Left ventricle myocardium inferior (tissue), 1 donor: ENCODE data around the gene ACTR1A. TPM values are rescaled to one million over a fixed set of nuclear protein-coding genes. Genes with fewer than 3 reads are reported as not detected.
A peak's percentile ranks its signal among the peaks of the same experiment; 100 is the strongest.

Experiments
- DNase-seq: peaks from one replicate; pipeline ENCODE4 v3.0.0-alpha.2; 2020
- H3K27ac ChIP-seq: fragments of 200-600 bp; replicated peaks from 2 replicates; pipeline ENCODE4 v1.8.0; 2021
- H3K27me3 ChIP-seq: fragments of 200-600 bp; 2 replicates; pipeline ENCODE4 v1.8.0; 2021; ENCODE audit warnings: low read depth
- H3K36me3 ChIP-seq: fragments of 200-600 bp; 2 replicates; pipeline ENCODE4 v1.8.0; 2021
- H3K4me1 ChIP-seq: fragments of 200-600 bp; 2 replicates; pipeline ENCODE4 v1.8.0; 2021
- H3K4me3 ChIP-seq: fragments of 200-600 bp; 2 replicates; pipeline ENCODE4 v1.8.0; 2021; ENCODE audit warnings: mild to moderate bottlenecking, moderate library complexity
- H3K9me3 ChIP-seq: fragments of 200-600 bp; replicated peaks from 2 replicates; pipeline ENCODE4 v1.8.0; 2021
- intact Hi-C: fragments of 100-400 bp; cut with micrococcal nuclease; formaldehyde crosslinking; loops from one replicate; pipeline ENCODE4 v1.11.0; 2022
- total RNA-seq: library from RNA; stranded (reverse); fragmentation: NEBNext Ultra II Directional; extraction: Animal tissue kit (Norgen Biotek cat#: 25700); gene quantifications from one replicate; pipeline ENCODE4 v1.2.1, GENCODE V29; 2021
- TF ChIP-seq, protein P1 (sequence below): fragments of 200-600 bp; IDR thresholded peaks from 2 replicates; pipeline ENCODE4 v1.8.0; 2021; ENCODE audit warnings: antibody characterized with exemption, mild to moderate bottlenecking, borderline replicate concordance
- donor health status: DM: no; HTN: yes; CAD: no; lungs with severe emphysema.

The ACTR1A gene
- total RNA-seq, 1 donor from 2014 or later = 103 TPM

DNA sequence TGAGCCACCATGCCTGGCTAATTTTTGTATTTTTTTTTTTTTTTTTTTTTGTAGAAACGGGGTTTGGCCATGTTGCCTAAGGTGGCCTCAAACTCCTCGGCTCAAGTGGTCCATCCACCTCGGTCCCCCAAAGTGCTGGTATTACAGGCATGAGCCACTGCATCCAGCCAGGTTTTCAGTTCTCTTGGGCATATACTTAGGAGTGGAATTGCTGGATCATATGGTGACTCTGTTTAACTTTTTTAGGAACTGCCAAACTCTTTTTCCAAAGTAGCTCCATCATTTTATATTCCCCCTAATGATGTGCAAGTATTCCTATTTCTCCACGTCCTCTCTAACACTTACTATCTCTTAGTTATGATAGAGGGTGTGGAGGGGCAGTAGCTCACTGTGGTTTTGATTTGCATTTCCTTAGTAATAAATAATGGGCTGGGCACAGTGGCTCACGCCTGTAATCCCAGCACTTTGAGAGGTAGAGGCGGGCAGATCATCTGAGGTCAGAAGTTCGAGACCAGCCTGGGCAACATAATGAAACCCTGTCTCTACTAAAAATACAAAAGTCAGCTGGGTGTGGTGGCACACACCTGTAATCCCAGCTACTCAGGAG lies 42.9 kb upstream of the ACTR1A start:
- TF ChIP-seq, protein P1, sequence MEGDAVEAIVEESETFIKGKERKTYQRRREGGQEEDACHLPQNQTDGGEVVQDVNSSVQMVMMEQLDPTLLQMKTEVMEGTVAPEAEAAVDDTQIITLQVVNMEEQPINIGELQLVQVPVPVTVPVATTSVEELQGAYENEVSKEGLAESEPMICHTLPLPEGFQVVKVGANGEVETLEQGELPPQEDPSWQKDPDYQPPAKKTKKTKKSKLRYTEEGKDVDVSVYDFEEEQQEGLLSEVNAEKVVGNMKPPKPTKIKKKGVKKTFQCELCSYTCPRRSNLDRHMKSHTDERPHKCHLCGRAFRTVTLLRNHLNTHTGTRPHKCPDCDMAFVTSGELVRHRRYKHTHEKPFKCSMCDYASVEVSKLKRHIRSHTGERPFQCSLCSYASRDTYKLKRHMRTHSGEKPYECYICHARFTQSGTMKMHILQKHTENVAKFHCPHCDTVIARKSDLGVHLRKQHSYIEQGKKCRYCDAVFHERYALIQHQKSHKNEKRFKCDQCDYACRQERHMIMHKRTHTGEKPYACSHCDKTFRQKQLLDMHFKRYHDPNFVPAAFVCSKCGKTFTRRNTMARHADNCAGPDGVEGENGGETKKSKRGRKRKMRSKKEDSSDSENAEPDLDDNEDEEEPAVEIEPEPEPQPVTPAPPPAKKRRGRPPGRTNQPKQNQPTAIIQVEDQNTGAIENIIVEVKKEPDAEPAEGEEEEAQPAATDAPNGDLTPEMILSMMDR = no peak
- H3K9me3 ChIP-seq = no peaks in the 10 kb centered on the region
- peaks cover 12% of the 10 kb centered on the region for H3K4me1 ChIP-seq
- H3K4me3 ChIP-seq = no peak overlapping the region
- no peak for DNase-seq
- peaks cover 9% of the 10 kb centered on the region for H3K36me3 ChIP-seq
- H3K27ac ChIP-seq = no peak overlapping the region
- no peaks in the 10 kb centered on the region for H3K27me3 ChIP-seq
- intact Hi-C loops = no loop called here

DNA sequence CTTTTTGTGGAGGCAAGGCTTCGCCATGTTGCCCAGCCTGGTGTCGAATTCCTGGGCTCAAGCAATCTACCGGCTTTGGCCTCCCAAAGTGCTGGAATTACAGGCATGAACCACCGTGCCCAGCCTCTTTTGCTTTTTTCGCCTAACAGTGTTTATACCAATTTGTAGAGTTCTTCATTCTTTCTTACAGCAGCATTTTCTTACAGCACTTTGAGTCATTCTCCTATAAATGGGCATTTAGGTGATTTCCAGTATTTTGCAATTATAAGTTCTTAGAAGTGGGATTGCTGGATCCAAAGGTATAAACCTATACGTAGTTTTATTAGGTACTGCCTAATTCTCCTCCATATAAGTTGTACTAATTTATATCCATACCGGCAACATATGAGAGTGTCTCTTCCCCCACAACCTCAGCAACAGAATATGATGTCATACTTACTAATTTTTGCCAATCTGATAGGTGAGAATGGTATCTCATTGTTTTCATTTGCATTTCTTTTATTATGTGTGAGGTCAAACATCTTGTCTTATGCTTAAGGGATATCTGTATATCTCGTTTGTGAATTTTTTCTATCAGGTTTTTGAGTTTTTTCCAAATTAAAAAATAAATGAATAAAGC lies 40.4 kb upstream of the ACTR1A start:
- H3K27me3 ChIP-seq = no peaks in the 10 kb centered on the region
- intact Hi-C loops = no loop called here
- H3K9me3 ChIP-seq = no peaks in the 10 kb centered on the region
- TF ChIP-seq, protein P1 = no peak
- no peak overlapping the region for H3K27ac ChIP-seq
- no peaks in the 10 kb centered on the region for H3K36me3 ChIP-seq
- no peak overlapping the region for H3K4me3 ChIP-seq
- H3K4me1 ChIP-seq = peaks cover 12% of the 10 kb centered on the region
- DNase-seq = no peak

DNA sequence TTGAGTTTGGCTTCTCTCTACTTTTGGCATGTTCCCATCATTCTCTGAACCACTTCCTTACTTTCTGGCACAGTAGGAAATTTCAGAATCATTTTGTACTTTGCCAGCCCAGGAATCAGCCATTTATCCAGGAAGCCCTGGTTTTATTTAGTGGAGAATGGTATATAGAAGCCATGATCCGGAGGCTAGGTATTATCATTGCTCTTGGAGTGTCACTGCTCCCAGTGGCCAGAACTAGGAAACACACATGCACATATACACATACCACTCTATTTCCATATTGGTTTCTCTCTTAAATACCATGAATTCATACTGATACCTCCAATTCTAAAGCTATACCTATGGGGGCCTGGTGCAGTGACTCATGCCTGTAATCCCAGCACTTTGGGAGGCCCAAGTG lies 37.5 kb upstream of the ACTR1A start:
- no peaks in the 10 kb centered on the region for H3K9me3 ChIP-seq
- H3K36me3 ChIP-seq = no peaks in the 10 kb centered on the region
- no peak overlapping the region for H3K4me3 ChIP-seq
- H3K4me1 ChIP-seq = peaks cover 10% of the 10 kb centered on the region
- no peaks in the 10 kb centered on the region for H3K27me3 ChIP-seq
- TF ChIP-seq, protein P1 = peak; percentile 41
- intact Hi-C loops = no loop called here
- no peak for DNase-seq
- H3K27ac ChIP-seq = no peak overlapping the region

DNA sequence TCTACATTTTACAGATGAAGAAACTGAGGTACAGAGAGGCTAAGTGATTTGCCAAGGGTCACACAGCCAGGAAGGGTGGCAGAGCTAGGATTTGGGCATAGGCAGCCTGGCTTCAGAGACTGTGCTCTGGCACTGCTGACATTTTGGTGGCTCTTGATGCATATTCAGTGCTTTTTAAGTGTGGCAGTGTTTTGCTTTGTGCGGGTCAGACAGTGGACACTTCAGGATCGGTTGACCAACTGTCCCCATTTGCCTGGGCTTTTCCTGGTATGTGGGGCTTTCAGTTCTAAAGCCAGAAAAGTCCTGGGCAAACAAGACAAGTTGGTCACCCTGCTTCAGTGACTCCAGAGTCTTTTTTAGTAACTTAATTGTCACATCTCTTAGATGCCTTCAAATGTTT lies 36.3 kb upstream of the ACTR1A start:
- H3K27me3 ChIP-seq = no peaks in the 10 kb centered on the region
- TF ChIP-seq, protein P1 = no peak
- no peak for DNase-seq
- intact Hi-C loops = no loop called here
- H3K4me3 ChIP-seq = no peak overlapping the region
- H3K36me3 ChIP-seq = no peaks in the 10 kb centered on the region
- H3K9me3 ChIP-seq = no peaks in the 10 kb centered on the region
- no peak overlapping the region for H3K27ac ChIP-seq
- peaks cover 10% of the 10 kb centered on the region for H3K4me1 ChIP-seq

DNA sequence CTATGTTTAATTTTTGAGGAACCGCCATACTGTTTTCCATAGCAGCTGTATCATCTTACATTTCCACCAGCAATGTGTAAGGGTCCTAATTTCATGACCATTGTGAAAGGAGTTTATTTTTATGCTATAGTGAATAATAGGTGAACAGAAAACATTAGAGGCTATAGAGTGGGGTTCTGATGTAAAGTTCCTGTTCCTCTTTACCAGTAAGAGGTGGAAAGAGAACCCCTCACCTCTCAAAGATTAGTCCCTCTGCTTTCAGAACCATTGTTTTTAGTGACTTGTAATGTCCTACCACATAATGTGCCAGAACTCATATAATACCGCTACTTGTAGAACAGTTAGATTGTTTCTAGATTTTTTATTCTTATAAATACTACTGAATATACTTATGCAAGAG lies 35.4 kb upstream of the ACTR1A start:
- Histone ChIP-seq H3K36me3 (no peaks in the 10 kb centered on the region), H3K9me3 (no peaks in the 10 kb centered on the region), H3K4me3 (no peak overlapping the region), H3K27me3 (no peaks in the 10 kb centered on the region), H3K4me1 (peaks cover 10% of the 10 kb centered on the region), H3K27ac (no peak overlapping the region)
- no peak for DNase-seq
- intact Hi-C loops = no loop called here
- TF ChIP-seq, protein P1 = no peak
